B cell (primary cell): Measurements from ENCODE around the gene TNRC6A.

Experiments used
- EZH2 ChIP-seq: IDR thresholded peaks from 2 replicates; pipeline ENCODE4 v1.6.1; 2012; ENCODE audit warnings: borderline replicate concordance, low read depth, mild to moderate bottlenecking, moderate library complexity, low read length; ENCODE audit not compliant: insufficient read depth, poor library complexity, severe bottlenecking
- TF ChIP-seq, protein P1 (sequence below): fragments of 200-600 bp; IDR thresholded peaks from one replicate; pipeline ENCODE4 v1.8.0; 2022; ENCODE audit warnings: antibody characterized with exemption, mild to moderate bottlenecking

DNA sequence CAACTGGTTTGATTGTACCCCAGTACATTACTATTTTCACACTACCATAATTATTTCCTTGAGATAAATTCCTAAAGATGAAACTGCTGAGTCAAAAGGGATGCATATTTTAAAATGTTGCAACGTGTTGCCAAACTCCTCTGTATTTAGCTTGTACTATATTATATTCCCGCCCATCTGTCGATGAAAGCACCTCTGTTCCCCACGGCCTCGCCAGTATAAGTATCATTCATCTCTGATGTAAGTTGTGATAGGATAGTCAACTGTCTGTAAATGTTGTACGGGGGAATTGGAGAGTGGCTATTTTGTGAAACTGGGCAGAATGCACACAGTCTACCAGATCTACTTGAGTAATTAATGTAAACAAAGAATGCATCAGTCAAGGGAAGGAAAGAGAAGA, 47.7 kb upstream of the TNRC6A start:
- TF ChIP-seq, protein P1, sequence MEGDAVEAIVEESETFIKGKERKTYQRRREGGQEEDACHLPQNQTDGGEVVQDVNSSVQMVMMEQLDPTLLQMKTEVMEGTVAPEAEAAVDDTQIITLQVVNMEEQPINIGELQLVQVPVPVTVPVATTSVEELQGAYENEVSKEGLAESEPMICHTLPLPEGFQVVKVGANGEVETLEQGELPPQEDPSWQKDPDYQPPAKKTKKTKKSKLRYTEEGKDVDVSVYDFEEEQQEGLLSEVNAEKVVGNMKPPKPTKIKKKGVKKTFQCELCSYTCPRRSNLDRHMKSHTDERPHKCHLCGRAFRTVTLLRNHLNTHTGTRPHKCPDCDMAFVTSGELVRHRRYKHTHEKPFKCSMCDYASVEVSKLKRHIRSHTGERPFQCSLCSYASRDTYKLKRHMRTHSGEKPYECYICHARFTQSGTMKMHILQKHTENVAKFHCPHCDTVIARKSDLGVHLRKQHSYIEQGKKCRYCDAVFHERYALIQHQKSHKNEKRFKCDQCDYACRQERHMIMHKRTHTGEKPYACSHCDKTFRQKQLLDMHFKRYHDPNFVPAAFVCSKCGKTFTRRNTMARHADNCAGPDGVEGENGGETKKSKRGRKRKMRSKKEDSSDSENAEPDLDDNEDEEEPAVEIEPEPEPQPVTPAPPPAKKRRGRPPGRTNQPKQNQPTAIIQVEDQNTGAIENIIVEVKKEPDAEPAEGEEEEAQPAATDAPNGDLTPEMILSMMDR, result no peak
- no peak for TF ChIP-seq EZH2
